Coronary artery (tissue), 2 donors: Measurements from ENCODE around the gene HNRNPH1.
A peak's percentile ranks its signal among the peaks of the same experiment; 100 is the strongest.

Source experiments
- DNase-seq: peaks from one replicate; pipeline ENCODE4 v3.0.0-alpha.2; 2017; ENCODE audit warnings: low spot score
- H3K27ac ChIP-seq, 2 donors: fragments of 200-600 bp; sonication (generic); one replicate each; pipeline ENCODE4 v1.5.1; 2016 to 2019
- H3K4me3 ChIP-seq: fragments of 200-600 bp; sonication (generic); 2 replicates; pipeline ENCODE4 v1.5.1; 2016; ENCODE audit warnings: mild to moderate bottlenecking, moderate library complexity
- CTCF ChIP-seq: fragments of 200-600 bp; sonication (generic); IDR thresholded peaks from one replicate; pipeline ENCODE4 v1.5.1; 2019; ENCODE audit warnings: antibody characterized with exemption

The HNRNPH1 gene

DNA sequence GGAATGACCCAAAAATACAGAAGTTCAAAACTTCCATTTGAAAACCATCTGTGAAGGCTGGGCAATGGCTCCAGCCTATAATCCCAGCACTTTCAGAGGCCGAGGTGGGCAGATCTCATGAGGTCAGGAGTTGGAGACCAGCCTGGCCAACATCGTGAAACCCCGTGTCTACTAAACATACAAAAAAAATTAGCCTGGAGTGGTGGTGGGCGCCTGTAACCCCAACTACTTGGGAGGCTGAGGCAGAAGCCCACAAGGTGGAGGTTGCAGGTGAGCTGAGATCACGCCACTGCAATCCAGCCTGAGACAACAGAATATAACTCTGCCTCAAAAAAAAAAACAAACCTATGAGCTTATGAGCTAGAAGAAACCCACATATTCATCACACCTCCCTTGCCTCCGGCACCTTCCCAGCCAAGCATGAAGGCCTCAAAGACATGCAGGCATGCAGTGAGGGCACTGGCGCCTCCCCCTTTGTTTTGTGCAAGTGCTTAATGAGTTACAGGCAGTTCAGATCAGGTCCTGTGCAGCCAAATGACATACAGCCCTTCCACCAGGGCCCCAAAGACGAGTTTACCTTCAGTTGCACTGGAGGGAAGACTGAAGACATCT lies 9.9 kb downstream of the HNRNPH1 start:
- no peak overlapping the region for H3K4me3 ChIP-seq
- no peak for TF ChIP-seq CTCF
- DNase-seq = no peak
- no peak overlapping the region for H3K27ac ChIP-seq

DNA sequence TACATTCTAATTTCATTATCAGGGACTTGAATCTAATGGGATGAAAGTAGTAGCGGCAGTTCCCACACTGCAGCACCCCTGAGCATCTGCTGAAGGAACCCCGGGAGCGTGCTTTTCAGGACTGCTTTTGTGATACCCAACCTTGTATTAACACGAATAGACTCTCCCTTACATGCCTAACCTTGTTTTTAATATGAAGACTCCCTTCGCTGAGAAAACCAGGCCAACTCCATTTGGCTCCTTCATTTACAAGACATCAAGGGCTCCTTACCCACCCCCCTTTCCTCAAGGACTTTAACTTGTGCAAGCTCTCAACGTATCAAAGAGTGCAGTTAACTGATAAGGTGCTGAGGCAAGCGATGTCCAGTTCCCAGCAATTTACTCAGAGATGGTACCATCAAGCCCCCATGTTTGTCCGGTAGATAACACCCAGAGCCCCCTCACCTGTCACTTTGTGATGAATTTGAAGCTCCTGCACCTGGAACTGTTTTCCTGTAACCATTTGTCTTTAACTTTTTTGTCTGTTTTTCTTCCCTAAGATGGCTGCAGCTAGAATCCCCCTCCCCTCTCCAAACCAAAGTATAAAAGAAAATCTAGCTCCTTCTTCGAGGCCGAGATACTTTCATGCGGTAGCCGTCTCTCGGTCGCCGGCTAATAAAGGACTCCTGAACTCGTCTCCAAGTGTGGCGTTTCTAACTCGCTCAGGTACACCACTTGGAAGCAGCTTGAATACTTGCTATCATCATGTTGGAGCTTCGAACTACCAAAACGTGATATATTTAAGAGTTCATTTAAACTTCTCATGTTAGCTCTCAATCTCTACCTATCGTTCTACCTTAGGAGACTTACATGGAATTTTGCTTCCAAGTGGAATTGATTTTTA lies 10.7 kb downstream of the HNRNPH1 start:
- no peak for TF ChIP-seq CTCF
- Histone ChIP-seq H3K4me3 (no peak overlapping the region), H3K27ac (no peak overlapping the region)
- DNase-seq = no peak

DNA sequence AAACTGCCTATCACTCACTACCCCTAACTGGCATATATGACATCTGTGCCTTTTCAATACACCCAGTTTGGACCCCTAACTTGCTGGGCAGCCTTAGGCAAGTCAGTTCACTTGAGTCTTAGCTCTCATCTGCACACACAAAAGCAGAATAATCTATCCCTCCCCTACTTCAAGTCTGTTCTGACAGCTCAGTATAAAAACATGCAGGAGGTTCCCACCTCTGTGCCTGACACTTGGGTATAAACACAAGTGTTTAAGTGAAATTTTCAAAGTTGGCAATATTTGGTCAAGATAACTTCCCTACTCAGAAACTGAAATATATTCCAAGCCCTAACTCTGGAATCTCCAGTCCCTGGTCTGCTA lies 12.6 kb downstream of the HNRNPH1 start:
- no peak for TF ChIP-seq CTCF
- DNase-seq = no peak
- H3K27ac ChIP-seq = peak overlapping the region in 1 of 2 donors; percentile 44
- H3K4me3 ChIP-seq = no peak overlapping the region

DNA sequence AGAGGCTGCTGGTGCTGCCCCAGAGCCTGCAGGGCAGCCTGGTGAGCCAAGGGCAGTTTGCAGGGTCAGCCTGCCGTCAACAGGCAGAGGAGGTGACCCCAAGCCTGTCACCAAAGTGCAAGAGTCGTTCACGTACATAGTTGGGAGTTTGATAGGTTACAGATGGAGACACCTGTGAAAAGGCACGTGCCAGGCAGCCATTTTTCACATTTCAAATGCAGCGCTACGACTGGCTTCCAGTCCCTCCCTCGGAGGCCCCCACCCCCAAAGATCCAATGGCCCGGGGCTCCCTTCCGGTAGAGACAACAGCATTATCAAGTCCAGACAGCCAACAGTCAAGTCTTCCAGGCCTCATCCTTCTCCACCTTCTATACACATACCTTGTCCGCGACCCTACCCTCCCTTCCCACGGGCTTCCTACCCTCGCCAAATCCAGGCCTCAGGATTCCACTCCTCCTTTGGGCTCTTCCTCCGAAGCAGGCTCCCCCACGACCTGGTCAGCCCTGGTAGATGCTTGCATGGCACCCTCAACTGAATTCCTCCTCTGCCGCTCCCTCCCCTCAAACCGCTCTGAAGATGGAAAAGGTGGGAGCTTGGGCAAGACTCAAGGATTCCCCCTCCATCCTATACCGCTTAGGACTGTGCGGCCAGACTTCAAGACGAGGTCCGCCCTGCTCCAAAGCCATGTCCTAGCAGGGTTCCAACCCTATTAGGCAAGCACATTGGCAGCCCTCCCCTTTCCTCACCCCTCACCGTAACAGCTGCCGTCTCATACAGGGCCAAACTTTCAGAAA lies 13.2 kb downstream of the HNRNPH1 start:
- H3K27ac ChIP-seq = peak overlapping the region in 1 of 2 donors; percentile 44
- no peak overlapping the region for H3K4me3 ChIP-seq
- DNase-seq = peak; percentile 74
- TF ChIP-seq CTCF = no peak

GRCh38 chr5:179609834-179610108 lies 13.7 kb downstream of the HNRNPH1 start:
- no peak for DNase-seq
- TF ChIP-seq CTCF = no peak
- H3K27ac ChIP-seq = peak overlapping the region in 1 of 2 donors; percentile 44
- H3K4me3 ChIP-seq = no peak overlapping the region

- no peak for DNase-seq
- TF ChIP-seq CTCF = no peak
- Histone ChIP-seq H3K27ac (peak overlapping the region in 1 of 2 donors; percentile 44), H3K4me3 (no peak overlapping the region)
Measured at GRCh38 chr5:179608131-179608581, 15.3 kb downstream of the HNRNPH1 start.
